ENCODE data around the gene MUC3A.
"Not testable (repeated sequence)": the region's sequence is repeated elsewhere in the genome, so short reads cannot be mapped to it uniquely, and the experiment has no call there.

DNA sequence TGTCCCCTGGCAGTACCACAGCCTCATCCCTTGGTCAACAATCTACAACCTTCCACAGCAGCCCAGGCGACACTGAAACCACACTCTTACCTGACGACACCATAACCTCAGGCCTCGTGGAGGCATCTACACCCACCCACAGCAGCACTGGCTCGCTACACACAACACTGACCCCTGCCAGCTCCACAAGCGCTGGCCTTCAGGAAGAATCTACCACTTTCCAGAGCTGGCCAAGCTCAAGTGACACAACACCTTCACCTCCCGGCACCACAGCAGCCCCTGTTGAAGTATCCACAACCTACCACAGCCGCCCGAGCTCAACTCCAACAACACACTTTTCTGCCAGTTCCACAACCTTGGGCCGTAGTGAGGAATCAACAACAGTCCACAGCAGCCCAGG is 50.0 kb downstream of the MUC3A start:
- TF ChIP-seq, protein P1, sequence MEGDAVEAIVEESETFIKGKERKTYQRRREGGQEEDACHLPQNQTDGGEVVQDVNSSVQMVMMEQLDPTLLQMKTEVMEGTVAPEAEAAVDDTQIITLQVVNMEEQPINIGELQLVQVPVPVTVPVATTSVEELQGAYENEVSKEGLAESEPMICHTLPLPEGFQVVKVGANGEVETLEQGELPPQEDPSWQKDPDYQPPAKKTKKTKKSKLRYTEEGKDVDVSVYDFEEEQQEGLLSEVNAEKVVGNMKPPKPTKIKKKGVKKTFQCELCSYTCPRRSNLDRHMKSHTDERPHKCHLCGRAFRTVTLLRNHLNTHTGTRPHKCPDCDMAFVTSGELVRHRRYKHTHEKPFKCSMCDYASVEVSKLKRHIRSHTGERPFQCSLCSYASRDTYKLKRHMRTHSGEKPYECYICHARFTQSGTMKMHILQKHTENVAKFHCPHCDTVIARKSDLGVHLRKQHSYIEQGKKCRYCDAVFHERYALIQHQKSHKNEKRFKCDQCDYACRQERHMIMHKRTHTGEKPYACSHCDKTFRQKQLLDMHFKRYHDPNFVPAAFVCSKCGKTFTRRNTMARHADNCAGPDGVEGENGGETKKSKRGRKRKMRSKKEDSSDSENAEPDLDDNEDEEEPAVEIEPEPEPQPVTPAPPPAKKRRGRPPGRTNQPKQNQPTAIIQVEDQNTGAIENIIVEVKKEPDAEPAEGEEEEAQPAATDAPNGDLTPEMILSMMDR (IDR thresholded peaks at IDR 0.05), result not testable (repeated sequence)
- TF ChIP-seq POLR2A (IDR thresholded peaks at IDR 0.05), result not testable (repeated sequence)
